ENCODE measurements around the gene ZFYVE9.

GRCh38 chr1:52253421-52253820, 111.5 kb downstream of the ZFYVE9 start:
- TF ChIP-seq EP300 (IDR thresholded peaks at IDR 0.05): no peak
- no peak for TF ChIP-seq CTCF (IDR thresholded peaks at IDR 0.05)
- TF ChIP-seq POLR2A (IDR thresholded peaks at IDR 0.05; ENCODE audit: low read depth): no peak
